HEK293T (cell line): Measurements from ENCODE around the gene LOXL1.

ENCODE experiments used
- ARNT ChIP-seq: fragments of 450-650 bp; IDR thresholded peaks from 2 replicates; pipeline ENCODE4 v1.6.1; 2017; ENCODE audit warnings: mild to moderate bottlenecking
- BHLHE40 ChIP-seq: fragments of 450-650 bp; IDR thresholded peaks from 2 replicates; pipeline ENCODE4 v1.6.1; 2016; ENCODE audit warnings: mild to moderate bottlenecking, moderate library complexity, borderline replicate concordance
- ELF4 ChIP-seq: fragments of 450-650 bp; IDR thresholded peaks from 2 replicates; pipeline ENCODE4 v1.6.1; 2017; ENCODE audit warnings: antibody characterized with exemption
- FOXM1 ChIP-seq: fragments of 450-650 bp; IDR thresholded peaks from 2 replicates; pipeline ENCODE4 v1.6.1; 2017; ENCODE audit warnings: mild to moderate bottlenecking, borderline replicate concordance
- HDGF ChIP-seq: fragments of 450-650 bp; IDR thresholded peaks from 2 replicates; pipeline ENCODE4 v1.6.1; 2017; ENCODE audit warnings: antibody characterized with exemption, borderline replicate concordance
- L3MBTL2 ChIP-seq: fragments of 450-650 bp; conservative IDR thresholded peaks from 2 replicates; pipeline ENCODE4 v1.6.1; 2016; ENCODE audit warnings: mild to moderate bottlenecking
- LEF1 ChIP-seq: fragments of 450-650 bp; IDR thresholded peaks from 2 replicates; pipeline ENCODE4 v1.6.1; 2017; ENCODE audit warnings: mild to moderate bottlenecking, borderline replicate concordance
- NFRKB ChIP-seq: fragments of 450-650 bp; IDR thresholded peaks from 2 replicates; pipeline ENCODE4 v1.6.1; 2016; ENCODE audit warnings: mild to moderate bottlenecking, moderate library complexity
- SP1 ChIP-seq: fragments of 450-650 bp; IDR thresholded peaks from 2 replicates; pipeline ENCODE4 v1.6.1; 2017
- SUZ12 ChIP-seq: fragments of 450-650 bp; IDR thresholded peaks from 2 replicates; pipeline ENCODE4 v1.6.1; 2016; ENCODE audit warnings: mild to moderate bottlenecking
- TARDBP ChIP-seq: fragments of 450-650 bp; IDR thresholded peaks from 2 replicates; pipeline ENCODE4 v1.6.1; 2016
- ZNF384 ChIP-seq: fragments of 450-650 bp; IDR thresholded peaks from 2 replicates; pipeline ENCODE4 v1.6.1; 2016

DNA sequence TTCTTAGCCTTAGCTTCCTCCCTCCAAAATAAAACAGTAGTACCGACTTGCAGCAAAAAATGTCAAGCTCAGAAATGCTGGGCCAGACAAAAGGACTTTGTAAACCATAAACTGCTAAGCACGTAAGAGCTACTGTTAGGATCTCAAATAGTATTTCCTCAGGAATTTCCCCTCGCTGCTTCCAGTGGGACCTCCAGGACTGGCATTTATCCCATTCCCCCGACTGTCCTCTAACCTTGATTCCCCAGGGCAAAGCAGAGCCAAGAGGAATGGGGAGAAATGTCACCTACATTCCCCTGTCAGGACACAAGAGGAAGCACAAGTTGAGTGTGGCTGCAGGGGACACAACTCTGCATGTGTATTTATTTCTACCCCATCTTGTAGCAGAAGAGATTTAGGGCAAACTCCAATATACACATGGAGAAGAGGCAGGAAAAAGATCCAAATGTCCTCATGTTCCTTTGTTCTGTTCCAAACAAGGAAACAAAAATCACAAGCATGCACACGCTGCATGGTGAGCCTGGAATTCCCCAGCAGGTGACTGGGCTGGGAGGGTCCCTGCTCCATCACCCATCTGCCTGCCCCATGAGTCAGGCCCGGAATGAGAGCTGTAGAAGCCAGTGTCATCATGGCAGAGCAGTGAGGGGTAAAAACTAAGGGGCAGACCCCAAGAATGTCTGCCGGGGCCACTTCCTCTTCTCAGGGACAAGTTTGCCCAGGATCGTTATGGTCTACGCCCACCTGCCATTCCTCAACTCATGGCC lies 61.6 kb downstream of the LOXL1 start:
- TF ChIP-seq SP1, result no peak
- no peak for TF ChIP-seq HDGF
- TF ChIP-seq ELF4, result no peak
- TF ChIP-seq LEF1, result no peak
- no peak for TF ChIP-seq SUZ12
- no peak for TF ChIP-seq NFRKB
- no peak for TF ChIP-seq L3MBTL2
- no peak for TF ChIP-seq ARNT
- TF ChIP-seq TARDBP, result no peak
- no peak for TF ChIP-seq BHLHE40
- TF ChIP-seq ZNF384, result no peak
- TF ChIP-seq FOXM1, result no peak
